ENCODE measurements around the gene GGT7.

GRCh38 chr20:34820805-34821578 is 51.7 kb downstream of the GGT7 start:
- no peak for TF ChIP-seq CTCF (conservative IDR thresholded peaks at IDR 0.05; ENCODE audit: low read depth, low read length)
- TF ChIP-seq EZH2 (IDR thresholded peaks at IDR 0.05; ENCODE audit: low read length, unreplicated experiment), result no peak

Measured in PC-3 (cell line).